ENCODE results near the gene MMP12.

The MMP12 gene

DNA sequence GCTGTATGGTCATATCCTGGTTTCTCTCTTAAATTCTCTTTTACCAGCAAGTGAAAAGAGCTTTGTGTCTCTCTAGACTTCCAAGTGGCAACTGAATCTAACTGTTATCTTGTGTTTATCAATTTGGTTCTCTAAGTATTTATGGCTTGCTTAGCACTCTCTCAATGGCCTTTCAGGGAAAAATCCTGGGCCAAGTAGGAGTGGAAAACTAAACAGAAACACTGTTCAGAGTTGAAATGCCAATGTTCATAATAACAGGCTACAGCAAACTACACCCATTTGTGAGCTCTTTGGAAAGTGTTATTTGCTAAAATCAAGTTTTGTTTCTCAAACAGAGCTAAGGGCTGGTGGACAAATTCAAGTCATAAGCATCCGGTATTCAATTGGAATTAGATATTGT lies 10.1 kb downstream of the MMP12 start:
- DNase-seq (ENCODE audit: low read depth, low spot score) = no peak
- H3K27ac ChIP-seq = no peak overlapping the region
- no peaks in the 10 kb centered on the region for H3K36me3 ChIP-seq (ENCODE audit: insufficient read depth, low read length)
- TF ChIP-seq EZH2 (IDR thresholded peaks at IDR 0.05) (no peak), POLR2AphosphoS5 (IDR thresholded peaks at IDR 0.05; ENCODE audit: borderline replicate concordance, low read depth, low read length) (no peak), FOXP2 (optimal IDR thresholded peaks at IDR 0.05; ENCODE audit: control extremely low read depth, extremely low read length, insufficient read depth) (no peak)
- no peak overlapping the region for H3K9ac ChIP-seq (ENCODE audit: insufficient read length)
- H3K4me3 ChIP-seq = no peak overlapping the region
- H3K9me3 ChIP-seq (ENCODE audit: low read depth, low read length) = no peaks in the 10 kb centered on the region

- H3K4me3 ChIP-seq = no peak overlapping the region
- no peak for TF ChIP-seq FOXP2 (optimal IDR thresholded peaks at IDR 0.05; ENCODE audit: control extremely low read depth, extremely low read length, insufficient read depth)
- TF ChIP-seq EZH2 (IDR thresholded peaks at IDR 0.05) = no peak
- no peak for TF ChIP-seq POLR2AphosphoS5 (IDR thresholded peaks at IDR 0.05; ENCODE audit: borderline replicate concordance, low read depth, low read length)
- H3K9me3 ChIP-seq (ENCODE audit: low read depth, low read length) = no peaks in the 10 kb centered on the region
- no peak overlapping the region for H3K9ac ChIP-seq (ENCODE audit: insufficient read length)
- H3K36me3 ChIP-seq (ENCODE audit: insufficient read depth, low read length) = no peaks in the 10 kb centered on the region
- H3K27ac ChIP-seq = no peak overlapping the region
- DNase-seq (ENCODE audit: low read depth, low spot score) = no peak
Observed at GRCh38 chr11:102853956-102854355, 20.8 kb downstream of the MMP12 start.

GRCh38 chr11:102853055-102853454 lies 21.7 kb downstream of the MMP12 start:
- Histone ChIP-seq H3K9ac (ENCODE audit: insufficient read length) (no peak overlapping the region), H3K36me3 (ENCODE audit: insufficient read depth, low read length) (no peaks in the 10 kb centered on the region), H3K9me3 (ENCODE audit: low read depth, low read length) (no peaks in the 10 kb centered on the region), H3K27ac (no peak overlapping the region), H3K4me3 (no peak overlapping the region)
- DNase-seq (ENCODE audit: low read depth, low spot score) = no peak
- TF ChIP-seq FOXP2 (optimal IDR thresholded peaks at IDR 0.05; ENCODE audit: control extremely low read depth, extremely low read length, insufficient read depth) = no peak

GRCh38 chr11:102850973-102851745 lies 23.6 kb downstream of the MMP12 start:
- no peaks in the 10 kb centered on the region for H3K9me3 ChIP-seq (ENCODE audit: low read depth, low read length)
- no peak overlapping the region for H3K27ac ChIP-seq
- no peak overlapping the region for H3K4me3 ChIP-seq
- no peak for TF ChIP-seq EZH2 (IDR thresholded peaks at IDR 0.05)
- DNase-seq (ENCODE audit: low read depth, low spot score) = no peak
- H3K36me3 ChIP-seq (ENCODE audit: insufficient read depth, low read length) = no peaks in the 10 kb centered on the region
- H3K9ac ChIP-seq (ENCODE audit: insufficient read length) = no peak overlapping the region

- DNase-seq (ENCODE audit: low read depth, low spot score) = peak; percentile 6
- no peak for TF ChIP-seq POLR2AphosphoS5 (IDR thresholded peaks at IDR 0.05; ENCODE audit: borderline replicate concordance, low read depth, low read length)
- Histone ChIP-seq H3K4me3 (no peak overlapping the region), H3K9ac (ENCODE audit: insufficient read length) (no peak overlapping the region), H3K27ac (no peak overlapping the region), H3K9me3 (ENCODE audit: low read depth, low read length) (no peaks in the 10 kb centered on the region), H3K36me3 (ENCODE audit: insufficient read depth, low read length) (no peaks in the 10 kb centered on the region)
Observed at GRCh38 chr11:102849311-102849710, 25.5 kb downstream of the MMP12 start.

- H3K36me3 ChIP-seq (ENCODE audit: insufficient read depth, low read length) = no peaks in the 10 kb centered on the region
Observed at GRCh38 chr11:102846292-102846691, 28.5 kb downstream of the MMP12 start.

DNA sequence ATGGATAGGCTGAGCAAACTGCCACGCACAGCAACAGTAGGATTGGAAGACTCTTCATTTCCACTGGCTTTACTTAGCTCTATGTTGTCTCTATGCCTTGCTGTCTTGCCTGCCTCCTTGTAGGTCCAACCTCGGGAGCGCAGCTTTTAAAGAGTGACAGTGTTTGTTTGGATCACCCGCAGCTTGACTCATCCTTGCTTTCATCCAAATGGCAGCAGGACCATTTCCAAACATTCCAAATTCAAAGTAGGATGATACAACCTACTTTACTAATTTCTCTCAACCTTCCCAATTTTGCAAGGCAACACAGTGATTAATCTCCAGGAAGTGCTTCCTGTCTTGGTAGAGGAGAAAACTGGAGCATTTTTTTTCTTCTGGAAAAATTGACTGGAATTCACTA lies 31.3 kb downstream of the MMP12 start, which contains the start of gene MMP3:
Gene MMP3, minus strand, starts transcription at position 121 of the 400 bp plus-strand sequence. Its CDS starts 63 bp downstream, at position 58.
- Histone ChIP-seq H3K36me3 (ENCODE audit: insufficient read depth, low read length) (no peaks in the 10 kb centered on the region), H3K9me3 (ENCODE audit: low read depth, low read length) (no peaks in the 10 kb centered on the region), H3K27ac (no peak within 1 kb of the TSS), H3K9ac (ENCODE audit: insufficient read length) (no peak within 1 kb of the TSS), H3K4me3 (no peak within 1 kb of the TSS)
- DNase-seq (ENCODE audit: low read depth, low spot score) = no peak
- TF ChIP-seq EZH2 (IDR thresholded peaks at IDR 0.05) (no peak), POLR2AphosphoS5 (IDR thresholded peaks at IDR 0.05; ENCODE audit: borderline replicate concordance, low read depth, low read length) (no peak), FOXP2 (optimal IDR thresholded peaks at IDR 0.05; ENCODE audit: control extremely low read depth, extremely low read length, insufficient read depth) (no peak)

More at GRCh38 chr11:102846292-102846691, 28.5 kb downstream of the MMP12 start:
- Histone ChIP-seq H3K9me3 (ENCODE audit: low read depth, low read length) (no peaks in the 10 kb centered on the region), H3K4me3 (no peak overlapping the region), H3K27ac (no peak overlapping the region), H3K9ac (ENCODE audit: insufficient read length) (no peak overlapping the region)
- no peak for TF ChIP-seq POLR2AphosphoS5 (IDR thresholded peaks at IDR 0.05; ENCODE audit: borderline replicate concordance, low read depth, low read length)
- no peak for TF ChIP-seq EZH2 (IDR thresholded peaks at IDR 0.05)
- TF ChIP-seq FOXP2 (optimal IDR thresholded peaks at IDR 0.05; ENCODE audit: control extremely low read depth, extremely low read length, insufficient read depth) = no peak
- DNase-seq (ENCODE audit: low read depth, low spot score) = no peak

- no peak overlapping the region for H3K9ac ChIP-seq (ENCODE audit: insufficient read length)
- TF ChIP-seq FOXP2 (optimal IDR thresholded peaks at IDR 0.05; ENCODE audit: control extremely low read depth, extremely low read length, insufficient read depth) = no peak
- TF ChIP-seq POLR2AphosphoS5 (IDR thresholded peaks at IDR 0.05; ENCODE audit: borderline replicate concordance, low read depth, low read length) = no peak
- DNase-seq (ENCODE audit: low read depth, low spot score) = no peak
- no peak overlapping the region for H3K27ac ChIP-seq
- H3K36me3 ChIP-seq (ENCODE audit: insufficient read depth, low read length) = no peaks in the 10 kb centered on the region
- no peak overlapping the region for H3K4me3 ChIP-seq
- no peaks in the 10 kb centered on the region for H3K9me3 ChIP-seq (ENCODE audit: low read depth, low read length)
Observed at GRCh38 chr11:102842930-102843329, 31.9 kb downstream of the MMP12 start.

DNA sequence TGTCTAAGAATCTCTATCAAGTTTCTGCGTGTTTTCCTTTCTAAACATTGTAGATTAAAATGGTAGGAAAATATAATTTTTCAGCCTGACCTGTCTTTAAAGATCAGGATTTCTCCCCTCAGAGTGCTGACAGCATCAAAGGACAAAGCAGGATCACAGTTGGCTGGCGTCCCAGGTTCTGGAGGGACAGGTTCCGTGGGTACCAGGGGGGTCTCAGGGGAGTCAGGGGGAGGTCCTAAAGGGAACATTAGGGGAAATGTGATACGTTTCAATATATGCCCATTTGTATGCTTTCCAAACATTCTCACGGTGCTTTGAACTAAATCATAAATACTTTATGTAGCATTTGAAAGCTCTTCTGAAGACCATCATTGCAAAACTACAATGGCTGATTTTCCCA lies 34.8 kb downstream of the MMP12 start:
- TF ChIP-seq FOXP2 (optimal IDR thresholded peaks at IDR 0.05; ENCODE audit: control extremely low read depth, extremely low read length, insufficient read depth) (no peak), POLR2AphosphoS5 (IDR thresholded peaks at IDR 0.05; ENCODE audit: borderline replicate concordance, low read depth, low read length) (no peak), EZH2 (IDR thresholded peaks at IDR 0.05) (no peak)
- DNase-seq (ENCODE audit: low read depth, low spot score) = no peak
- Histone ChIP-seq H3K9me3 (ENCODE audit: low read depth, low read length) (no peaks in the 10 kb centered on the region), H3K27ac (no peak overlapping the region), H3K9ac (ENCODE audit: insufficient read length) (no peak overlapping the region), H3K36me3 (ENCODE audit: insufficient read depth, low read length) (no peaks in the 10 kb centered on the region), H3K4me3 (no peak overlapping the region)

All from SK-N-MC (cell line).